GM18499 (cell line): ENCODE results near the gene ARHGAP9.
A peak's percentile ranks its signal among the peaks of the same experiment; 100 is the strongest.

Source experiments
- ATAC-seq: cut with Tn5 transposase; IDR thresholded peaks from one replicate; pipeline ENCODE4 v1.9.1; 2021; ENCODE audit warnings: moderate number of reproducible peaks; ENCODE audit not compliant: insufficient read depth, unreplicated experiment

Gene ARHGAP9

GRCh38 chr12:57461276-57461916, 18.3 kb downstream of the ARHGAP9 start:
- no peak for ATAC-seq

- no peak for ATAC-seq
Observed at GRCh38 chr12:57460841-57461275, 18.8 kb downstream of the ARHGAP9 start.

- ATAC-seq: no peak
Observed at GRCh38 chr12:57460468-57460784, 19.2 kb downstream of the ARHGAP9 start.

- no peak for ATAC-seq
Observed at GRCh38 chr12:57459750-57460467, 19.8 kb downstream of the ARHGAP9 start, which contains the start of gene GLI1. GLI1 (plus strand) TSS chr12:57459785; CDS start chr12:57463692, 3,907 bp downstream.

GRCh38 chr12:57459055-57459749, 20.5 kb downstream of the ARHGAP9 start:
- peak; percentile 36 for ATAC-seq

- no peak for ATAC-seq
Observed at GRCh38 chr12:57458665-57459054, 21.0 kb downstream of the ARHGAP9 start.

GRCh38 chr12:57456737-57457490, 22.8 kb downstream of the ARHGAP9 start:
- ATAC-seq: no peak

GRCh38 chr12:57456145-57456700, 23.4 kb downstream of the ARHGAP9 start:
- ATAC-seq: no peak

- ATAC-seq: no peak
Observed at GRCh38 chr12:57455374-57456144, 24.1 kb downstream of the ARHGAP9 start.

- ATAC-seq: no peak
Observed at GRCh38 chr12:57454566-57455373, 24.9 kb downstream of the ARHGAP9 start, which contains the start of gene INHBE. INHBE (plus strand) TSS chr12:57455307; CDS start chr12:57455537, 230 bp downstream.

- ATAC-seq: no peak
Observed at GRCh38 chr12:57454213-57454565, 25.5 kb downstream of the ARHGAP9 start.

- ATAC-seq: no peak
Observed at GRCh38 chr12:57452937-57453509, 26.6 kb downstream of the ARHGAP9 start.

GRCh38 chr12:57452181-57452936, 27.3 kb downstream of the ARHGAP9 start:
- no peak for ATAC-seq

GRCh38 chr12:57451233-57451778, 28.4 kb downstream of the ARHGAP9 start:
- ATAC-seq: no peak

GRCh38 chr12:57450057-57450456, 29.6 kb downstream of the ARHGAP9 start:
- ATAC-seq: no peak

- no peak for ATAC-seq
Observed at GRCh38 chr12:57449375-57449774, 30.3 kb downstream of the ARHGAP9 start.

GRCh38 chr12:57448669-57449068, 31.0 kb downstream of the ARHGAP9 start:
- no peak for ATAC-seq
